ENCODE results near the gene IL9.

Gene IL9

GRCh38 chr5:135942202-135942771, 46.6 kb upstream of the IL9 start:
- Histone ChIP-seq H3F3A (ENCODE audit: insufficient read depth) (no peaks in the 10 kb centered on the region; the same call in 1 of the 2 replicates), H3K4me3 (ENCODE audit: insufficient read depth, low read length, poor library complexity, severe bottlenecking) (no peak overlapping the region), H3K4me2 (ENCODE audit: low read depth, low read length, poor library complexity, severe bottlenecking) (no peak overlapping the region), H3K27me3 (ENCODE audit: low read length) (no peaks in the 10 kb centered on the region), H3K27ac (ENCODE audit: low read depth, low read length) (no peak overlapping the region), H2AFZ (ENCODE audit: low read depth, low read length, severe bottlenecking) (no peak overlapping the region), H3K79me2 (ENCODE audit: insufficient read depth, low read length) (no peaks in the 10 kb centered on the region), H4K20me1 (ENCODE audit: low read depth, low read length) (no peaks in the 10 kb centered on the region), H3K9ac (ENCODE audit: low read length) (no peak overlapping the region), H3K9me3 (ENCODE audit: insufficient read depth, low read length) (no peaks in the 10 kb centered on the region), H3K36me3 (ENCODE audit: low read length) (no peaks in the 10 kb centered on the region), H3K9me2 (replicated peaks; ENCODE audit: insufficient read depth, low read length) (no peaks in the 10 kb centered on the region)
- TF ChIP-seq EZH2phosphoT487 (conservative IDR thresholded peaks at IDR 0.05; ENCODE audit: low read length) (no peak), CTCF (IDR thresholded peaks at IDR 0.05; ENCODE audit: insufficient read depth, low read length, poor library complexity, severe bottlenecking) (no peak)

GRCh38 chr5:135941711-135942110, 46.1 kb upstream of the IL9 start:
- no peak overlapping the region for H2AFZ ChIP-seq (ENCODE audit: low read depth, low read length, severe bottlenecking)
- H3K4me2 ChIP-seq (ENCODE audit: low read depth, low read length, poor library complexity, severe bottlenecking) = no peak overlapping the region
- H3K36me3 ChIP-seq (ENCODE audit: low read length) = no peaks in the 10 kb centered on the region

GRCh38 chr5:135937245-135937911, 41.7 kb upstream of the IL9 start:
- Histone ChIP-seq H3K9ac (ENCODE audit: low read length) (no peak overlapping the region), H3K79me2 (ENCODE audit: insufficient read depth, low read length) (no peaks in the 10 kb centered on the region), H4K20me1 (ENCODE audit: low read depth, low read length) (no peaks in the 10 kb centered on the region), H3F3A (ENCODE audit: insufficient read depth) (no peaks in the 10 kb centered on the region; the same call in 1 of the 2 replicates), H3K4me2 (ENCODE audit: low read depth, low read length, poor library complexity, severe bottlenecking) (no peak overlapping the region), H3K4me3 (ENCODE audit: insufficient read depth, low read length, poor library complexity, severe bottlenecking) (no peak overlapping the region), H3K27me3 (ENCODE audit: low read length) (no peaks in the 10 kb centered on the region), H2AFZ (ENCODE audit: low read depth, low read length, severe bottlenecking) (no peak overlapping the region), H3K27ac (ENCODE audit: low read depth, low read length) (no peak overlapping the region), H3K9me3 (ENCODE audit: insufficient read depth, low read length) (no peaks in the 10 kb centered on the region), H3K9me2 (replicated peaks; ENCODE audit: insufficient read depth, low read length) (no peaks in the 10 kb centered on the region), H3K36me3 (ENCODE audit: low read length) (no peaks in the 10 kb centered on the region)
- no peak for TF ChIP-seq EZH2phosphoT487 (conservative IDR thresholded peaks at IDR 0.05; ENCODE audit: low read length)
- TF ChIP-seq CTCF (IDR thresholded peaks at IDR 0.05; ENCODE audit: insufficient read depth, low read length, poor library complexity, severe bottlenecking) = no peak

More at GRCh38 chr5:135941711-135942110, 46.1 kb upstream of the IL9 start:
- H3K9me3 ChIP-seq (ENCODE audit: insufficient read depth, low read length) = no peaks in the 10 kb centered on the region
- H3F3A ChIP-seq (ENCODE audit: insufficient read depth) = no peaks in the 10 kb centered on the region; the same call in 1 of the 2 replicates
- no peaks in the 10 kb centered on the region for H4K20me1 ChIP-seq (ENCODE audit: low read depth, low read length)
- H3K27me3 ChIP-seq (ENCODE audit: low read length) = no peaks in the 10 kb centered on the region
- TF ChIP-seq EZH2phosphoT487 (conservative IDR thresholded peaks at IDR 0.05; ENCODE audit: low read length) (no peak), CTCF (IDR thresholded peaks at IDR 0.05; ENCODE audit: insufficient read depth, low read length, poor library complexity, severe bottlenecking) (no peak)
- H3K4me3 ChIP-seq (ENCODE audit: insufficient read depth, low read length, poor library complexity, severe bottlenecking) = no peak overlapping the region
- no peak overlapping the region for H3K27ac ChIP-seq (ENCODE audit: low read depth, low read length)
- H3K79me2 ChIP-seq (ENCODE audit: insufficient read depth, low read length) = no peaks in the 10 kb centered on the region
- H3K9ac ChIP-seq (ENCODE audit: low read length) = no peak overlapping the region
- H3K9me2 ChIP-seq (replicated peaks; ENCODE audit: insufficient read depth, low read length) = no peaks in the 10 kb centered on the region
